NOMO-1 treated with DMSO at 0.1 percent for 48 hours (cell line): ENCODE results near the gene LAS1L.
"Not testable (repeated sequence)": the region's sequence is repeated elsewhere in the genome, so short reads cannot be mapped to it uniquely, and the experiment has no call there.

Source experiments
- DNase-seq: peaks from one replicate; lab custom pipeline; 2025; ENCODE audit not compliant: unreplicated experiment; lab: John Stamatoyannopoulos, UW

LAS1L gene

GRCh38 chrX:65518980-65519379, 15.6 kb downstream of the LAS1L start:
- DNase-seq: not testable (repeated sequence)

GRCh38 chrX:65517923-65518322, 16.7 kb downstream of the LAS1L start:
- DNase-seq: no peak

- no peak for DNase-seq
These were observed 17.8 kb downstream of the LAS1L start for GRCh38 chrX:65516756-65517155.

- no peak for DNase-seq
These were observed 21.0 kb downstream of the LAS1L start for GRCh38 chrX:65513610-65514009.

- no peak for DNase-seq
These were observed 25.2 kb downstream of the LAS1L start for GRCh38 chrX:65509400-65509799.

GRCh38 chrX:65508851-65509250, 25.7 kb downstream of the LAS1L start:
- DNase-seq: no peak

GRCh38 chrX:65502618-65503017, 32.0 kb downstream of the LAS1L start:
- no peak for DNase-seq

- DNase-seq: no peak
These were observed 41.2 kb downstream of the LAS1L start for GRCh38 chrX:65493431-65493830.

- no peak for DNase-seq
These were observed 43.0 kb downstream of the LAS1L start for GRCh38 chrX:65491620-65492019.

GRCh38 chrX:65488495-65488894, 46.1 kb downstream of the LAS1L start:
- no peak for DNase-seq

GRCh38 chrX:65480960-65481359, 53.6 kb downstream of the LAS1L start:
- no peak for DNase-seq

GRCh38 chrX:65479102-65479501, 55.5 kb downstream of the LAS1L start:
- not testable (repeated sequence) for DNase-seq

- no peak for DNase-seq
These were observed 58.0 kb downstream of the LAS1L start for GRCh38 chrX:65476564-65476963.

GRCh38 chrX:65463550-65463949, 71.0 kb downstream of the LAS1L start:
- DNase-seq: no peak
